Measurements from ENCODE around the gene HEG1. TPM values are rescaled to one million over a fixed set of nuclear protein-coding genes. Genes with fewer than 3 reads are reported as not detected.

Gene HEG1
- total and polyA plus RNA-seq, 2 of the 8 experiments (the other 6 are each of a cell fraction or from before 2014, with no cell fraction given), result 5.3 to 9.7 TPM

DNA sequence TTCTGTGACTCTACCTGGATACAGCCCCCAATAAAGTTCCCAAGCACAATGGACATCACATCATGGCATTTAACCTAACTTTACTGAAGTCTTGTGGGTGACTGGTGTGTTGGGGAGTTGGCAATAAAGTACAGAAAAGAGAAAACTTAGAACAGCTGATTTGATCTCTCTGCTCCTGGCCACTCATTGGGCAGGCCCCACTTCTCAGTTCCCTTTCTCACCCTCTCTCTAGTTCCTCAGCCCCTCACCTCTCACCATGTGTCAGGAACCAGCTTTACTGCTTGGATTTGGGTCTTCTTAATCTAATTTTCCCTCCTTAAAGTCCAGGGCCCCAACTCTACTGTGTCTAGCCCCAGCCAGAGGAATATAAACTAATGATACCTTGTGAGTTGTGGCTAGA lies 120.5 kb downstream of the HEG1 start (continued):
- TF ChIP-seq EZH2 (IDR thresholded peaks at IDR 0.05; ENCODE audit: low read depth, low read length, severe bottlenecking) (no peak), CBX5 (IDR thresholded peaks at IDR 0.05; ENCODE audit: low read depth, low read length) (no peak)

Data from H1 (cell line).